ENCODE data around the gene GPAM.
"Not testable (repeated sequence)": the region's sequence is repeated elsewhere in the genome, so short reads cannot be mapped to it uniquely, and the experiment has no call there.

Gene GPAM

DNA sequence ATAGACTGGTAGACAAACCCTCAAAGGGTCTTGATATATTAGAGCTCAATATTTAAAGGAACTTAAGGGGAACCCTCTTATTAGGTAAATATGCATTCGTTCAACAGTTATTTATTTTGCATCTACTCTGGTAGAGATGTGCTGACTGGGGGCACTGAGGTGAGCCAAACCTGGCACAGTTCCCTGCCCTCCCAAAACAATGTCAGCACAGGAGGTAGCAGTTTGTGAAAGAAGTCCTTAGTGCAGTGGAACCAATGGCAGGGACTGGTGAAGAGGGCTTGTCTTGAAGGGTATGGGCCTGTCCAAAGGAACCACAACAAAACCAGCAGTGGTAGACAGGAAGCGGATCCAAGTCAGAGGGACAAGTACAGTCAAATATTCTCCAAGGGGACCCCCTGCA lies 32.6 kb upstream of the GPAM start:
- DNase-seq: no peak

DNA sequence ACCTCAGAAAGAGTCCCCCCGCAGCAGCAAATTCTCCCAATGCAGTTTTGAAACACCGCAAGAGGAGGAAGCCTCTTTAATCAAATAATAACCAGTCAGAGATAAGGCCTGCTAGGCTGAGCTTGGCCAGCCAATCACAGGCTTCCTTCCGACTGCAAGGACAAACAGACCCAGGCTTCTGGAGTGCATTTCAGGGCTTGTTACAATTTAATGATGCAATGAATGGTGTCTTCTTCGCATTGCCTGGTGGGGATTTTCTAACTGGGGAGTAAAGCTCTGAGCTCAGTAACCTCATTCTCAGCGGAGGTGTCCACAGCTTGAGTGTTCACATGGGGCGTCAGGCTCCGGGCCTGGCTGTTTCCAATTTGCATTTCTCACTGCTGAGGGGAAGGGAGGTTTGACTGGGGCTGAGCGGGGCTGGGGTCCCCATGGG lies 31.8 kb upstream of the GPAM start:
- no peak for DNase-seq

DNA sequence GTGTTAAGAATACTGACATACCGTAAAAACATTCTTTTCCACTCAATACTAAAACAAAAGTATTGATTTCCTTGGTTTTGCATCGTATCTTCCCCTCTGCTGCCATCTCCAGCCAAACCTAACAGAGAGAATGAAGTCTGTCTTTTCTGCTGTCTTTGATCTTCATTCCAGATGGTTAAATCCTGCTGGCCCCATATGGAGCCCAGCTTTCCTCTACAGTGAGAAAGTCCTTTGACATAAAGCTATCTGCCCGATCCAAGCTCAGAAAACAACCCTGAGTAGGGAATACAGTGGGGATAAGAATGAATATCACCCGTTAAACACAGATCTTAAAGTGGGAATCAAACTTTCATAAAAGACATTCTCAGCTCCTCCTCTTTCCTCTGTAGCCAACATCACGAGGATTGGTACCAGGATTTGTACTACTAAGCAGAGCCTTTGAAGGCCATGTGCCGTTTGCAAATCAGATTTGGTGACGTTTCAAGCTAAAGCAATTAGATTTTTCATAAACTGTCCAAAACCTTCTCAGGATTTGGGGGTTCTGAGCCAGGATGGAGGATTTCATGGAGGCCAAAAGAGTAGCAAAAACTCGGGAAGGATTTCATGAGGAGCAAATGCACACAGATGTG lies 30.8 kb upstream of the GPAM start:
- no peak for DNase-seq

DNA sequence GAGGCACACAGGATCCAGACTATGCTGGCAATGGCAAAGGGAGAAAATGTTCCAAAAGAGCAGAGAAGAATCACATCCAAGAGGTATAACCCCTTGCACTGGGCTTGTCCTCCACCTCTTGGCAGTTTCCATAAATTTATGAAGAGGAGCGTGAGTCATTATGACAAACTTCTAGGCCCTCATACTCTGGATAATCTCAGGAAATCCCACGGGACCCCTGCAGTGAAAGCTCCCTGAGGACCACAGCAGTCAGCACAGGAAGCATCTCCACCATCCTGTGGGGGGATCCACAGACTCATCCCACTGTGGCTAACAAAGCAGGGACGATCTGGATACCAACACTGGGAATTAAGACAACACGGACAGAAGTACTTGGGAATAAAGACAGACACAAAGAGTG lies 30.3 kb upstream of the GPAM start:
- DNase-seq: no peak

DNA sequence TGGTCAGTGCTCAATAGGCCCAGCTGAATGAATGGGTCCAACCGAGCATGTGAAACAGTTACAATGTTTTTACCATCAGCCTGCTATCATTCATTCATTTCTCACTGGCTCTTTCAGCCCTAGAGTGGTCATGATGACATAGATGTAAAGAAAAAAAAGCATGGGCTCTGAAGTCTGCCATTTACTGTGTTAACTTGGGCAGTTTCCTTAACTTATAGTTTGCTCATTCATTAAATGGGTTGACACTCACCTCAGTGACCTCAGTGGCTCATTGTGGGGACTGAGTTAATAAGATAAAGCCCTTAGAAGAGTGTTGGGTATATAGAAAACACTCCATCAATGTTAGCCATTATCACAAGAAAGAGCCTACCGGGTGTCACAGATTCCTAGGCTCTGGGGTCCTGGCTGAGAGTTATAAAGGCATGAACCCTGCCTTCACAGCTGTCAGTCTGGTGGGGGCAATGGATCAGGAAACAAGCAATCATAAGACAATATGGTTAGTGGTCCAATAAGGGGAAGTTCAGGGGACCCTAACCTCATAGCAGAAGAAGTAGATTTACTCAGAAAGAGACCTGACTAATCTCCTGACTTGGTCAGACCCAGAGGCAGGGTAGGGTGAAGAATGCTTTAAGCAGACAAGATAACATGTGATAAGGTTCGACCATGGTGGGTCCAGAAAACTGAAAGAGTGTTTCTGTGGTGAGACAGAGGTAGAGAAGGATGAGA lies 29.7 kb upstream of the GPAM start:
- no peak for DNase-seq

DNA sequence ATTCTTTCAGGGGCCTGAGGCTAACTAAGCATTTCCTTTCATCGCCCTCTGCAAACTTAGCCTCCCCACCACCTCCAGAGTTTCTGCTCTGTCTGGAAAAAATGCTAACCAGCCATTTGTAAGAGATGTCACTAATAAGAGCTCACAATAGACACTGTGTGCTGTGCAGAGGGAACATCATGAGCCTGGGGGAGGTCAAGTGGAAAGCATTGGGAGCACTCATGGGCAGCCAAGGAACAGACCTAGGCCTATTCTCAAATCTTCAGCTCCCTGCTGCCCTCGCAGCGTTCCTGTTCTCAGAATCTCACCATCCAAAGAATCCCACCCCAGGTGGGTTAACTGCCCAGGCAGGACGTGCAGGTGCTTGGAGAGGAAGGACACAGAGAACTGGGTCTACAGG lies 27.1 kb upstream of the GPAM start:
- DNase-seq: no peak

DNA sequence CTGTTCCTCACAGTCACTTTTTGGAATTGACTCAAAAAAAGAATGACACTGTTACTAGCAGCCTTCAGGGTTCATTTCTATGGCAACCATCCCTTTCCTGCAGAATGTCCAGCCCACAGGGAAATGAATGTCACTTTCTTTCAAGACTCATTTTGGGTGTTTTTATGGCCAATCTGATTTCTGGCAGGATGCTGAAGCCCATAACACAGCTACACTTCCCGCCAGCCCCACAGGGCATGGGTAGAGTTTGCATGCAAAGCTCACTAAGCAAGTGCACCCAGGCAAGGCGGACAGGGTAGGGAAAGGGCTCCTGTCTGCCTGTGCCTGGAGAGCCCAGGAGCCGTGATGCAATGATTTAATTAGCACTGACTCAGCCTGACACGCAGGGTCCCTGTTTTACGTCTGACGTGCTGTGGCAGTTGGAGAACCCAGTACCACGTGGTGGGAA lies 26.1 kb upstream of the GPAM start:
- peak; percentile 46 for DNase-seq

DNA sequence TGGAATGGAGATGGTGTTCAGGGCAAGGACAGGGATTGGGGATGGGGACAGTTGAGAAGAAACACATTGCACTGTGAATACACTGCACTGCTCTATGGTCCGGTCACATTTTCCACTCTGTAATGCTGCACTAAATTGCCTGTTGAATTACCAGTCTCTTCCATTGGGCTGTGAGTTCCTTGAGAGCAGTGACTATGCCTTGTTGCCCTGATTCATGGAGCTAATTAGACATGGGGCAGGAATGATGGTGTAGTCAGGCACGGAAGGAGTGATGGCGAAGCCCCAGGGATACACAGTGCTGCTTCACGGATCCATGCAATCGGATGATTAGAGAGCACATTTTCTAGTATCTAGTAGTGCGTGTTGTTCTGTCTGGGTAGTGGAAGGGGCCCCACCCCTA lies 25.4 kb upstream of the GPAM start:
- DNase-seq: peak; percentile 11

DNA sequence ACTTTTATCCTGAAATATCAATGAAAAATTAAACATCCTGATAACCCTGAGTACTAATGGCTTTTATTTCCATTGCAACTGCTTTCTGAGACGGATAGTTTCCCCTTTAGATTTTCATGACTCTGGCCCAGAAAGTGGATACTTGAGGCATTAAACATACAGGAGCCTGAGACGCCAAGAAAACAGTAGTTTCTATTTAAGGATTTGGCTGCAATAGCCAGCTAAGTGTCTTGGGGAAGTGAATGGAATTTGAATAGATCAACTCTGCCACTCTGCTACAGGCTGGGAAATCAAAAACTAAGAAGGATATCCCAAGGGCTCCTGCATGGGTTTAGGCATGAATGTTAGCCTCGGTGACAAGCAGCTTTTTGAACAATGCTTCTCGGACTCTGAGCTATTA lies 24.7 kb upstream of the GPAM start:
- DNase-seq: no peak

DNA sequence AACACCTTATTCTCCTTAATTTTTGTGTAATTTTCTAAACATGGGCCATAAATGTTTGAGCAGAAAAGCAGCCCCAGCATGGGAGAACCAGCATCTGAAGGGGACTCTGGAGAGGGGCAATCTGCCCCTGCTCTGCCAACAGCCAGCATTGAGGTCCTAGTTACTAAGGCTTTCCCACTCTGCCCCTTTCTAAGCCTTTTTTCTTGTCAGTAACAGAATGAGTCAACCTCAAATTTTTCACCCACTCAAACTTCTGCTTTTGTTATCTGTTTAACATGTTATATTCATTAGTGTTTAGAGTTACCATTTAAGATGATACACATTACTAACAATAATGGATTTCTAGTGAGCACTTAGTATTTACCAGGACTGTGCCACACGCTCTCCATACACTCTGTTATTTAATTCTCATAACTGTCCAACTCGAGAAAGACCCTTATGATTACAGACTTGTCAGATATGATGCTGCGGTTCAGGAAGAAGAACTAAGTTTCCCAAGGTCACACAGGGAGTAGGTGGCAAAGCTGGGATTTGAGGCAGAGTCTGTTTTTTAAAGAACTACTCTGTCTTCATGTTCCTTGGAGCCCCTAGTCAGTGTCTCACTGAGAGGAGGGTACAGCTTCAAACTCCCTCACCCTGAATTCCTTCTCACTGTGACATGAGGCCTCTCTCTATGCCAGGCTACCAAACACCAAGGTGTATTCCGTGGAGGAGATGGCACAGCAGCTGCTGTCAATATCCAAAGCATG lies 19.9 kb upstream of the GPAM start:
- DNase-seq: no peak

DNA sequence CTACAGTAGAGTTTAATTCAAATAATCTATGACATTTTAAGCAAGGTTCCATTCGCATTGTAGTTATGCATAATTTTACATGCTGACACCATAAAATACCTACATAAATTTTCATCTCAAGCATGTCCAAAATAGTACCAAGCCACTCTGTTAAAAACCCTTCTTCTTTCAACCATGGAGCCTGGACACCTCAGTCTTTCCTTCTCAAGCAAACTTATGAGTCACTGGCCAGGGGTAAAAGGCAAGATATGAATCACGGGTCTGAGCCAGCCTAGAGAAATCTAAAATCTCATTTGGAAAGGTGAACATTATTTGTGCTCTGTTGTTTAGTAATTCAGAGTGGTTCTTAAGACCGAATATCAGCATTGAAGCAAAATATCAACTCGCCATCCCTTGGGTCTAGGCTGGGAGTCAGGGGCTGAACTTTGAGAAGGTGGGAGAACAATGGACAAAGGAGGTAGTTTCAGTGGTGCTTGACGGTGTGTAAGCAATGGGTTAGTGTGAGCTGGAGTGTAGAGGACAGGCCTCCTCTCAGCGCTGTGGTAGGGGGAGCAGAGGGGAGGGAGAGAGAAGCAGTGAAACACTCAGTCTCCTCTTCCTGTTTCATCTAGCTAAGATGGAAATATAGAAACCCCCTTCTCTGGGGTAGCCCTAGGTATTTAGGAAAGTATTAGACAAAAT lies 19.1 kb upstream of the GPAM start:
- DNase-seq: peak; percentile 50

DNA sequence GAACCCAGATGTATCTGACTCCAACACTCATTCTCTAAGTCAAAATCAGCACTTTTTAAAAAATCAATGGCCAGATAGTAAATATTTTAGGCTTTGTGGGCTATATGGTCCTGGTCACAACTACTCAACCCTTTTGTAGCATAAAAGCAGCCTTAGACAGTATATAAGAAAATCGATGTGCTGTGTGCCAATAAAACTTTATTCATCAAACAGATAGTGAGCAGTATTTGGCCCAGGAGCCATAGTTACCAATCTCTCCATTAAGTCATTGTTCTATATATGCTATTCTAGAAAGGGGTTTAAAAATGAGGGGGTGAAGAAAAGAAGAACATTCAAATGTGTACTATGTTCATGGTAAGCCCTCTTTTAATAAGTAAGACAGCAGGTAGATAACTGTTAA lies 18.5 kb upstream of the GPAM start:
- no peak for DNase-seq

DNA sequence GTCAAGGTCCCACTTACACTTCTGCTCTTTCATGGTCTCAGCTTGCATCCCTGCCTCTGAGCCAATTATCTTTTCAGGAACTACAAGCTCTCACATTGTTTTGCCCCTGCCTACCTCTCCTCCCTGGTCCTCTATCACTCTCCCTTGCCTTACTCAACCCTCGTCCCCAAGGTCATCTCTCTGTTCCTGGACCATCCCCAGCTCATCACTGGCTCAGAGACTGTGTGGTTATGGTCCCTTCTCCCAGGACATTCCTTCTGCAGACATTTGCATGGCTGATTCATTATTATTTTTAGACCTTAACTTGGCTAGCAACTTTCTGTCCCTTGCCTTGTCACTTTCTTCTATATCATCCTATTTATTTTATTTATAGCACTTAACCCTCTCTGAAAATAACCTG lies 17.8 kb upstream of the GPAM start:
- DNase-seq: no peak

DNA sequence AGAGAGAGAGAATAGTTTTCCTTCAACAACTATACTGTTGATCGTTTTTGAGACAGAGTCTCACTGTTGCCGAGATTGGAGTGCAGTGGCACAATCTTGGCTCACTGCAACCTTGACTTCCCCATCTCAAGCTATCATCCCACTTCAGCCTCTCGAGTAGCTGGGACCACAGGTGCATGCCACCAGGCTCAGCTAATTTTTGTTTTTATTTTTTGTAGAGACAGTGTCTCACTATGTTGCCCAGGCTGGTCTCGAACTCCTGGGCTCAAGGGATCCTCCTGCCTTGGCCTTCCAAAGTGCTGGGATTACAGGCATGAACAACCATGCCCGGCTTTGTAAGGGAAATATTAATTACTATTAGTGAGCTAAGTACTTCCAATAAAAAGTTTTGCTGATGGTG lies 16.7 kb upstream of the GPAM start:
- not testable (repeated sequence) for DNase-seq

DNA sequence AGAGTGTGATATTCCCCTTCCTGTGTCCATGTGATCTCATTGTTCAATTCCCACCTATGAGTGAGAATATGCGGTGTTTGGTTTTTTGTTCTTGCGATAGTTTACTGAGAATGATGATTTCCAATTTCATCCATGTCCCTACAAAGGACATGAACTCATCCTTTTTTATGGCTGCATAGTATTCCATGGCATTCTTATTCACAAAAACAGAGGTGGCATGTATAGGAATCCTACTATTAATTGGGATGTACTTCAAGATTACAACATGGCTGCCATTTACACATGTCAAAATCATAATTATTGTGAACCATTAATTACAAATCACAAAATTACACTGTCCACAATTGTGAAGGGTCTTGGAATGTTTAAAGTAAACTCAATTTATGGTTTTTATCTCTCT lies 14.1 kb upstream of the GPAM start:
- not testable (repeated sequence) for DNase-seq

DNA sequence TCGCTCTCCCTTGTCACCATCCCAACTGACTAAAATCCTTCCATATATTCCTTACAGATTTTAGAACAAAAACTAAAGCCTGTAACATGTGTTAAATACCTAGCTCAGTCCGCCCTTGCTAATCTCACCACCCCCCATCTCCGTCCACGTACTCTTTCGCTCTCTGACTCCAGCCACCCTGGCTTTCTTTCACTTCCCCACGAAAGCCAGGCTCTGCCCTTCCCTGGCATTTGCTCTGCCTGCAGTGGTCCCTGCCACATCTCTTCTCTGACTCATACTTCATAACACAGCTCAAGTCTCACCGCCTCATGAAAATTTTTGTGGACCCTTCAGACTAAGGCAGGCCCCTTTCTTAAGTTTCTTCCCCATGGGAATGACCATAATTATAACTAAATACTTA lies 11.7 kb upstream of the GPAM start:
- no peak for DNase-seq

DNA sequence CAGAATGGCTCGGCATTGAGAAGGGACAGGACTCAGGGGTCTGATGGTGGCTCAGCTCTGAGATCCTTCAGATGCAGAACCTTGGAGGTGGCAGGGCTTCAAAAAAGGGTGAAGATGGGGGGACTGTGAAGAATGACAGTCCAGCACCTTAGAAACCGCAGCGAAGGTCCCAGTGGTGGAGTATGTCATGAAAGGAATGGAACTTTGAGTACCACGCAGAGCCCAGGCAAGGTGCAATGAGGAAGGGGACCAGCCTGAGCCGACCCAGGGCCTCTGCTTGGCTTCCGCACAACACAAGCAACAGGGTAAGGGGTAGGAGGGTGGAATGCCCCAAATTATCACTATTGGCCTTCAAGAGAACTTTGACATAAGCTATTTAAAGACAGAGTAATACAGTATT lies 8.2 kb upstream of the GPAM start:
- DNase-seq: no peak

DNA sequence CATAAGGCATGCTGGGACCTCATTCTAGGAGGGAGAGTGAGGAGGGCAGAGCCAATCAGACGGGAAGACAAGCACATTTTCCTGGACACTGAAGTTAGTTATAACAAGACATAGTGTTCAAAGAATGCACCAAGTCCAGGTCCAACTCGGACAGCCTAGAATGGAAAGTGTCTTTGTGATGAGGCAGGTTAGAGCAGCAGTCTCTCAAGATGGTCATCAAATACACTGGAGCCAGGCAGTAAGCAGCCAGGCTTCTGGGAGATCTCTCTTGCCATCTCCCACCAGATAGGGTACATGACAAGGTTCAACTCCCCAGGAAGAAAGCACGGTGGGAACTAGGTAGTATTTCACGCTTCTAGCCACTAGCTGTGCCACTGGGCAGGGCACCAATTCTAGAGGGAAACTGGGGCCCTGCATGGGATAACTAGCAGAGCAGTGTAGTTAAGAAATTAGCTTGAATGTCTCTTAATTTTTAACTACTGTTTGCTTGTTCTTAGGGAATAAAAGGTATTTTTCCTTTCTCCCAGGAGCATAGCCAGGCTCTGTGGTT lies 7.6 kb upstream of the GPAM start:
- no peak for DNase-seq

DNA sequence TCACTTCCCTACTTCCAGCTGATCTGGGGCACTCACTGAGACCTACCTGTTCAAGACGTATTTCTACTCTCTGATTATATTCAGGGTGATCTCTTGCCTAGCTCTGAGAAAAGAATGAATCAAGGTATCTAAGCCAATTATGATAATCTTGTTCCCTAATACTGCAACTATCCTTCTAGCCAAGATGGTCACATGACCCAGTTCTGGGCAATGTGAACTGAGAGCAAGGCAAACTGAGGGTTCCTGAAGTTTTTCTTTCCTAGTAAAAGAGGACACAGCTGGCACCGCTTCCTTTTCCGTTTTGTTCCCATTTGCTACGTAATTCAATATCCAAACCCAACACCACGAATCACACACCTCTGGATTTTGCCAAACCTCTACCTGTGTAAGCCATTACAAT lies 5.9 kb upstream of the GPAM start:
- no peak for DNase-seq

DNA sequence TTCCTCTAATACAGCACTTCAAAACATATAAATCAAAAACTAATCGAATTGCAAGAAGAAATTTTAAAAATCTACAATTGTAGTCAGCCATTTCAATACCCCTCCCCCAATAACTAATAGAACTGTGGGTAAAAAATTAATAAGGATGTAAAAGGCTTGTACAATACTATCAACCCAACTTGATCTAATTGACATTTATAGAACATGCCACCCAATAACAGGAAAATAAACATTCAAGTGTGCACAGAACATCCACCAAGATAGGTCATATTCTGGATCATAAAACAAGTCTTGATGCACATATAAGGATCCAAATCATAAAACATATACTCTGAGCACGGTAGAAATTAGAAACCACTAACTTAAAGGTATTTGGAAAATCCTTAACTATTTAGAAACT lies 4.0 kb upstream of the GPAM start:
- DNase-seq: no peak

DNA sequence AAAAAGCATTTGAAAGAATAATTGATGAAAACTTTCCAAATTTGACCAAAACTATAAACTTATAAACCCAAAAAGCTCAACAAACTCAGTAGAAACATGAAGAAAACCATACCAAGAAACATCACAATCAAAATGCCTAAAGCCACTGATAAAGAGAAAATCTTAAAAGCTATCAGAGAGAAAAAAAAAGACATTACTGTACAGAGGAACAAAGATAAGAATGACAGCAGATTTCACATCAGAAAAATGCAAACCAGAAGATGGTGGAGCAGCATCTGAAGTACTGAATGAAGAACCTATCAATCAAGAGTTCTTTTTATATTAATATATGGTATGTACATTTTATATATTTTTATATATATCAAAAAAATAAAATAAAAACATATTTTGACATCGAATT lies 2.4 kb upstream of the GPAM start:
- DNase-seq: no peak

DNA sequence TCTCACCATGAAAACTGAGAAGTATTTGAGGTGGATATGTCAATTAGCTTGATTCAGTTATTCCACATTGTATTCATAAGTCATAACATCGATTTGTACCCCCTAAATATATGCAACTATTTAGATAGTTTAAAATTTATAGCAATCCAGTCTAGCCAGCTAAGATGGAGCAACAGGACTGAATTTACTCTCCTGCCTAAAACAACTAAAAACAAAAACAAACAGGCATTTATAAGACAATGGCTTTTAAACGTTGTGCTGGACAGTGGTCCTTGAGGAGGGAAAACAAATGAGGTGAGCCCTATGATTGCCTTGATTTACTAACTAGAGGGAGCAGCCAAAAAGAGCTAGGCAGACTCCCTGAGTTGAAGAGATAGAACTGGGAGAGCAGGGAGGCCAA lies 814 bp upstream of the GPAM start:
- DNase-seq: no peak

DNA sequence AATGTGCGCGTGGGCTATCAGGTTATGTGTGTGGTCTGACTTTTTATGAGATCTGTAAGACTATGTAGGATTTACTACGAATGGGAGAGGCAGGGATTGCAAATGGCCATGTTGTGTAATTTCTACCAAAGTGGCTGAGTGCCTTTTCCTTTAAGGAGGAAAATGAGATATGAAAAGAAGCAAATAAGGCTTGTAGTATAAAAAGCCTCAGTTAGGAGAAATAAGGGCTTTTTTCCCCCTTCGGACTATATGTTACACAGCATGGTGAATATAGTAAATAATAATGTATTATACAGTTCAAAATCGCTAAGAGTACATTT lies 447 bp upstream of the GPAM start:
- DNase-seq: no peak

Measured in EL (cell line).